Uterus (tissue), 4 donors: Measurements from ENCODE around the gene EPHX1. TPM values are rescaled to one million over a fixed set of nuclear protein-coding genes. Genes with fewer than 3 reads are reported as not detected.
"Not testable (repeated sequence)": the region's sequence is repeated elsewhere in the genome, so short reads cannot be mapped to it uniquely, and the experiment has no call there.

Experiments
- DNase-seq, 2 donors: peaks; one replicate each; pipeline ENCODE4 v3.0.0-alpha.2; 2019 to 2020
- H3K27ac ChIP-seq, 2 donors: fragments of 200-600 bp; sonication (generic); 1 replicate in 1 of 2; 2 replicates in 1 of 2; pipeline ENCODE4 v1.5.1; 2016 to 2018
- H3K27me3 ChIP-seq, 2 donors: fragments of 200-600 bp; sonication (generic); one replicate each; pipeline ENCODE4 v1.5.1; 2018 to 2019; ENCODE audit warnings: control low read depth in 1 of 2
- H3K36me3 ChIP-seq, 2 donors: fragments of 200-600 bp; sonication (generic); one replicate each; pipeline ENCODE4 v1.5.1; 2019; ENCODE audit warnings: control low read depth in 1 of 2
- H3K4me1 ChIP-seq, 2 donors: fragments of 200-600 bp; sonication (generic); one replicate each; pipeline ENCODE4 v1.5.1; 2018 to 2019; ENCODE audit warnings: control low read depth in 1 of 2
- H3K4me3 ChIP-seq, 2 donors: fragments of 200-600 bp; sonication (generic); 1 replicate in 1 of 2; 2 replicates in 1 of 2; pipeline ENCODE4 v1.5.1; 2018 to 2019; ENCODE audit warnings: mild to moderate bottlenecking in 1 of 2
- H3K9me3 ChIP-seq, 2 donors: fragments of 200-600 bp; sonication (generic); one replicate each; pipeline ENCODE4 v1.5.1; 2019; ENCODE audit warnings: control low read depth in 1 of 2
- POLR2A ChIP-seq, 2 donors: fragments of 450-650 bp; IDR thresholded peaks; one replicate each; pipeline ENCODE4 v1.6.1; 2016; ENCODE audit warnings: antibody characterized with exemption in 2 of 2, mild to moderate bottlenecking in 1 of 2, moderate library complexity in 1 of 2
- intact Hi-C: fragments of 100-400 bp; cut with DNase I; formaldehyde crosslinking; loops from one replicate; pipeline ENCODE4 v1.15.1; 2023; ENCODE audit warnings: low total_unique reads
- total RNA-seq, 4 donors: library from RNA; depleted of rRNA in 3 of 4; stranded (reverse); fragments of >200 nt in 3 of 4; gene quantifications; one replicate each; pipeline versions ENCODE4 v1.1.0 to v1.2.4, GENCODE V29; 2014 to 2023
- TF ChIP-seq, protein P1 (sequence below), 4 experiments: fragments of 200-600 bp in 2 of 4; fragments of 450-650 bp in 2 of 4; sonication (generic) in 2 of 4; IDR thresholded peaks; one replicate each; pipeline ENCODE4 v1.5.1; 2016 to 2019; ENCODE audit warnings: antibody characterized with exemption in 4 of 4, mild to moderate bottlenecking in 2 of 4, moderate library complexity in 1 of 4
- donor health status: DM: yes; HTN: yes; CAD: no.

The EPHX1 gene
- total RNA-seq, 4 donors from 2014 or later = 51.2 to 156 (median 55.3) TPM

DNA sequence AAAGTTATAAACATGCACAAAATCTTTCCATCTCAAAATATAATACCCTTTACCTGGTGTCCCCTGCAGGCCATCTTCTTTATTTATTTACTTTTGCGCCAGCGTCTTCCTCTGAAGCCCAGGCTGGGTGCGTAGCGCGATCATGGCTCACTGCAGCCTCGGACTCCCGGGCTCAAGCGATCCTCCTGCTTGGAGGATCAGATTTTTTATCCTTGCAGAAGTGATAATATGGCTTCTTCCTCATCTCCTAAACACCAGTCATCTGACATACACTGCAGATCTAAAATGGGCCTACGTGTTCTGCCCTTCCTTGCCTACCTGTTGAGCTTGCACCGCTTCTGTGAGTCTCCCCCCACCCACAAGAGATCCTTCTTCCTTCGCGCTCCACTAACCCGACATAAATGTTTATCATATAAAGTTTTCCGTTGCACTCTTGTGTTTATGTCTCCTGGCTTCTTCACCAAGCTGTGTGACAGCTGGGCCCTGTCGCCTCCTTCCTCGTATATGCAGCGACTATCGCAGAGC lies 32.8 kb upstream of the EPHX1 start:
- Histone ChIP-seq H3K4me1 (peaks cover 0 to 5% of the 10 kb centered on the region in 2 donors), H3K36me3 (no peaks in the 10 kb centered on the region), H3K9me3 (no peaks in the 10 kb centered on the region), H3K4me3 (peak overlapping the region; percentile 62 to 87), H3K27me3 (no peaks in the 10 kb centered on the region), H3K27ac (peak overlapping the region; percentile 93 to 96)
- intact Hi-C loops = loop anchor here (10.0 kb wide), 2 partner anchors 122 to 302 kb away; partner anchors contain the start of gene ENAH
- no peak for DNase-seq
- TF ChIP-seq, protein P1, sequence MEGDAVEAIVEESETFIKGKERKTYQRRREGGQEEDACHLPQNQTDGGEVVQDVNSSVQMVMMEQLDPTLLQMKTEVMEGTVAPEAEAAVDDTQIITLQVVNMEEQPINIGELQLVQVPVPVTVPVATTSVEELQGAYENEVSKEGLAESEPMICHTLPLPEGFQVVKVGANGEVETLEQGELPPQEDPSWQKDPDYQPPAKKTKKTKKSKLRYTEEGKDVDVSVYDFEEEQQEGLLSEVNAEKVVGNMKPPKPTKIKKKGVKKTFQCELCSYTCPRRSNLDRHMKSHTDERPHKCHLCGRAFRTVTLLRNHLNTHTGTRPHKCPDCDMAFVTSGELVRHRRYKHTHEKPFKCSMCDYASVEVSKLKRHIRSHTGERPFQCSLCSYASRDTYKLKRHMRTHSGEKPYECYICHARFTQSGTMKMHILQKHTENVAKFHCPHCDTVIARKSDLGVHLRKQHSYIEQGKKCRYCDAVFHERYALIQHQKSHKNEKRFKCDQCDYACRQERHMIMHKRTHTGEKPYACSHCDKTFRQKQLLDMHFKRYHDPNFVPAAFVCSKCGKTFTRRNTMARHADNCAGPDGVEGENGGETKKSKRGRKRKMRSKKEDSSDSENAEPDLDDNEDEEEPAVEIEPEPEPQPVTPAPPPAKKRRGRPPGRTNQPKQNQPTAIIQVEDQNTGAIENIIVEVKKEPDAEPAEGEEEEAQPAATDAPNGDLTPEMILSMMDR (IDR thresholded peaks at IDR 0.05) = no peak
- TF ChIP-seq POLR2A (IDR thresholded peaks at IDR 0.05) = no peak

DNA sequence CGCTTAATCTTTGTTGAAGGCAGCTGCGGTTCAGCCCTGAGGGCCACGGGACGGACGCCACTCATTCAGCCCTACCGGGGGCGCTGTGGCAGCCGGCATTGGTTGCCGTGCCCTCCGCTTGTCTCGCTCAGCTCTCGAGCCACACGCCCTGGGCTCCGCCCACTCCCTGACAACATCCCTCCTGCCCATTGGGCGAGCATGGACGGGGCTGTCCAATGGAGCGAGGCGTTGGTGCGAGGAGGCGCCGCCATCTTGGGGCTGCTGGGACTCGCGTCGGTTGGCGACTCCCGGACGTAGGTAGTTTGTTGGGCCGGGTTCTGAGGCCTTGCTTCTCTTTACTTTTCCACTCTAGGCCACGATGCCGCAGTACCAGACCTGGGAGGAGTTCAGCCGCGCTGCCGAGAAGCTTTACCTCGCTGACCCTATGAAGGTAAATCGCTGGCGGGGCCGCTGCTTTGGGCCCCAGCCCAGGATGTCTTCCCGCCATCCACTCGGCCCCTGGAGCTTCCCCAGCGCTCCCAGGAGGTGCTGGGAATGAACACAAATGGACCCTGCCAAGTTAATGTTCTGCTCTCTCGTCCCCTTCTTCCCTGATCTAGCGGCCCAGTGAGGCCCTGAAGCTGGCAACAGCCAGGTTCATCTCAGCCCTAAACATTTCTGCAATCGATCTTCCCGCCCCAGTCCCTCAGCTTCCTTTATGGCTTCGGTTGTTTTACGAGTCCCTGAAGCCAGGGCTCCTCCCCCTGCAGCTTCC lies 32.2 kb upstream of the EPHX1 start, which contains the start of gene SRP9:
Gene SRP9, plus strand, starts transcription at position 244 of the 754 bp plus-strand sequence. Its CDS starts 115 bp downstream, at position 359.
- Histone ChIP-seq H3K4me1 (peaks cover 0 to 5% of the 10 kb centered on the region in 2 donors), H3K9me3 (no peaks in the 10 kb centered on the region), H3K27me3 (no peaks in the 10 kb centered on the region), H3K27ac (peak within 1 kb of the TSS; percentile 93 to 96), H3K4me3 (peak within 1 kb of the TSS; percentile 62 to 87), H3K36me3 (no peaks in the 10 kb centered on the region)
- TF ChIP-seq, protein P1 (IDR thresholded peaks at IDR 0.05) = peak; percentile 84 to 95 (median 90)
- TF ChIP-seq POLR2A (IDR thresholded peaks at IDR 0.05) = peak; percentile 66 to 83
- peak; percentile 98 to 99 for DNase-seq
- intact Hi-C loops = loop anchor here (10.0 kb wide), 2 partner anchors 123 to 303 kb away; partner anchors contain the start of gene ENAH

DNA sequence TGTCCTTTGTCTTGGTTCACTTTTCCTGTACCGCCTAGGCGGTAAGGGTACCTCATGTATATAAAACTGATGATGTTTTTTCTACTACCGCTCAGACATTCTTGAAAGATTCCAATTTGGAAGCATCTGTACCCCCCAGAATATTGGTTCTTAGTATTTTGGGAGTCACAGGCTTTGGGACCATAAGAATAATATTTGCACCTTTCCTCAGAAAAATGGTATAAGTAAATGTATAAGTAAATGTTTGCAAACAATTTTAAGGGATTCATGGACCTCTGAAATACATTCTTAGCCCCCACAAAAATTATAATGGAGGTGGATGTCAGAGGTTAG lies 31.6 kb upstream of the EPHX1 start:
- no peak for DNase-seq
- Histone ChIP-seq H3K4me3 (peak overlapping the region; percentile 62 to 87), H3K9me3 (no peaks in the 10 kb centered on the region), H3K27ac (peak overlapping the region; percentile 93 to 96), H3K27me3 (no peaks in the 10 kb centered on the region), H3K36me3 (no peaks in the 10 kb centered on the region), H3K4me1 (peaks cover 0 to 5% of the 10 kb centered on the region in 2 donors)
- intact Hi-C loops = loop anchor here (10.0 kb wide), 2 partner anchors 124 to 304 kb away; partner anchors contain the start of gene ENAH
- TF ChIP-seq POLR2A (IDR thresholded peaks at IDR 0.05) = no peak
- TF ChIP-seq, protein P1 (IDR thresholded peaks at IDR 0.05) = no peak

DNA sequence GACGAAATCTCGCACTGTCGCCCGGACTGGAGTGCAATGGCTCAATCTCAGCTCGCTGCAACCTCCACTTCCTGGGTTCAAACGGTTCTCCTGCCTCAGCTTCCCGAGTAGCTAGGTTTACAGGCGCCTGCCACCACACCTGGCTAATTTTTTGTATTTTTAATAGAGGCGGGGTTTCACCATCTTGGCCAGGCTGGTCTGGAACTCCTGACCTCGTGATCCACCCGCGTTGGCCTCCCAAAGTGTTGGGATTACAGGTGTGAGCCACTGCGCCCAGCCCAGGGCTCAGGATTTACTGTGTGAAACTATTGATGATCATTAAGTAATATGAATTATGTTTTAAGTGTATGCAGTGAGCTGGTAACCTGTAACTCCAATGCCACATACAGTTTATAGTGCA lies 30.8 kb upstream of the EPHX1 start:
- not testable (repeated sequence) for DNase-seq, H3K27me3 ChIP-seq, H3K4me1 ChIP-seq, H3K9me3 ChIP-seq, H3K36me3 ChIP-seq
- peak overlapping the region; percentile 62 to 87 for H3K4me3 ChIP-seq
- intact Hi-C loops = loop anchor here (10.0 kb wide), 2 partner anchors 124 to 304 kb away; partner anchors contain the start of gene ENAH
- H3K27ac ChIP-seq = peak overlapping the region in 1 of 2 donors; percentile 93

DNA sequence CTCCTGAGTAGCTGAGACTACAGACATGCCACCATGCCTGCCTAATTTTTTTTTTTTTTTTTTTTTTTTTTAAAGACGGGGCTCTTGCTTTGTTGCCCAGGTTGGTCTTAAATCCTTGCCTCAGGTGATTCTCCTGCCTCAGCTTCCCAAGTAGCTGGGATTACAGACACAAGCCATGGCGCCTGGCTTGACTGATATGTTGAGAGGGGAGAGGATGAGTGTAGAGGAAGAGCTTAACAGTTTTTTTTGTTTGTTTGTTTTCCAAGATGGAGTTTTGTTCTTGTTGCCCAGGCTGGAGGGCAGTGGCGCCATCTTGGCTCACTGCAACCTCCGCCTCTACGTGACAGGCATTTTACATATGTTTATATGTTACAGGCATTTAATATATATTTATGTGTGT lies 29.8 kb upstream of the EPHX1 start:
- TF ChIP-seq, protein P1 (IDR thresholded peaks at IDR 0.05) = no peak
- TF ChIP-seq POLR2A (IDR thresholded peaks at IDR 0.05) = no peak
- peaks cover 0 to 5% of the 10 kb centered on the region in 2 donors for H3K4me1 ChIP-seq
- intact Hi-C loops = no loop called here
- no peaks in the 10 kb centered on the region for H3K36me3 ChIP-seq
- H3K9me3 ChIP-seq = no peaks in the 10 kb centered on the region
- no peak for DNase-seq
- no peak overlapping the region for H3K27ac ChIP-seq
- no peaks in the 10 kb centered on the region for H3K27me3 ChIP-seq
- peak overlapping the region in 1 of 2 donors; percentile 87 for H3K4me3 ChIP-seq
